Adrenal gland (tissue), 12 donors: ENCODE measurements around the gene ADAMTSL3. TPM values are rescaled to one million over a fixed set of nuclear protein-coding genes. Genes with fewer than 3 reads are reported as not detected.

Source experiments
- DNase-seq, 7 donors: peaks; one replicate each; pipeline ENCODE4 v3.0.0-alpha.2; 2019 to 2020
- H3K27ac ChIP-seq, 5 donors: fragments of 200-600 bp; sonication (generic) in 4 of 5; 1 replicate in 3 of 5; 2 replicates in 2 of 5; pipeline versions ENCODE4 v1.5.1 to v1.8.0; 2016 to 2020; ENCODE audit warnings: mild to moderate bottlenecking in 1 of 5
- H3K27me3 ChIP-seq: fragments of 200-600 bp; 2 replicates; pipeline ENCODE4 v1.8.0; 2021
- H3K36me3 ChIP-seq, 2 donors: fragments of 200-600 bp; replicated peaks in 1 of 2; 1 replicate in 1 of 2; 2 replicates in 1 of 2; pipeline versions ENCODE4 v1.5.1 to v1.8.0; 2018 to 2022
- H3K4me1 ChIP-seq, 2 donors: fragments of 200-600 bp; replicated peaks in 1 of 2; 1 replicate in 1 of 2; 2 replicates in 1 of 2; pipeline versions ENCODE4 v1.5.1 to v1.8.0; 2018 to 2021
- H3K4me3 ChIP-seq, 4 donors: fragments of 200-600 bp; sonication (generic) in 3 of 4; one replicate each; pipeline ENCODE4 v1.5.1; 2016 to 2018
- H3K9me3 ChIP-seq, 3 donors: fragments of 200-600 bp; sonication (generic) in 1 of 3; replicated peaks in 1 of 3; 1 replicate in 2 of 3; 2 replicates in 1 of 3; pipeline versions ENCODE4 v1.5.1 to v1.8.0; 2016 to 2021
- POLR2A ChIP-seq, 2 donors: fragments of 450-650 bp; IDR thresholded peaks; one replicate each; pipeline ENCODE4 v1.6.1; 2017; ENCODE audit warnings: antibody characterized with exemption in 2 of 2, mild to moderate bottlenecking in 2 of 2, moderate library complexity in 1 of 2
- whole genome bisulfite sequencing, 4 donors: extraction: QIAGEN DNeasy Blood & Tissue Kit in 2 of 4; methylation state at CpG; one replicate each; pipeline versions ENCODE4 v1.1.5 to v1.1.7; 2013 to 2017; 5-methylcytosine and 5-hydroxymethylcytosine counted together
- intact Hi-C, 2 donors: fragments of 100-400 bp; cut with DNase I; formaldehyde crosslinking; loops; one replicate each; pipeline versions ENCODE4 v1.14.1 to v1.15.0; 2022 to 2023
- polyA plus RNA-seq, 3 donors: library from polyadenylated mRNA; stranded (reverse); fragments of 200-250 nt in 2 of 3; fragments of 350-450 nt in 1 of 3; fragmentation: Illumina TruSeq in 1 of 3; extraction: RNeasy Lipid Tissue Mini Kit (QIAGEN cat#74804) in 1 of 3; gene quantifications; one replicate each; pipeline ENCODE4 v1.2.3, GENCODE V29; 2013 to 2014
- total RNA-seq, 9 donors: library from RNA; depleted of rRNA in 4 of 9; stranded (reverse); fragments of >200 nt in 4 of 9; fragments of 120-200 nt in 1 of 9; fragmentation: NEBNext Ultra II Directional in 1 of 9; extraction: Animal tissue kit (Norgen Biotek cat#: 25700) in 1 of 9; gene quantifications; one replicate each; pipeline versions ENCODE4 v1.1.0 to v1.2.4, GENCODE V29; 2013 to 2023
- TF ChIP-seq, protein P1 (sequence below), 6 experiments: fragments of 450-650 bp in 4 of 6; fragments of 200-600 bp in 2 of 6; sonication (generic) in 1 of 6; IDR thresholded peaks; 1 replicate in 5 of 6; 2 replicates in 1 of 6; pipeline versions ENCODE4 v1.5.1 to v1.8.0; 2016 to 2021; ENCODE audit warnings: antibody characterized with exemption in 6 of 6, mild to moderate bottlenecking in 2 of 6, moderate library complexity in 1 of 6
- donor health status: healthy with polysubstance abuse.
- donor health status: Bipolar disorder and iron deficiency.
- donor health status: DM: yes; HTN: yes; CAD: no.
- donor health status: DM: no; HTN: no; CAD: no.
- donor health status: DM: no; HTN: no; CAD: no.
- donor health status: DM: yes; HTN: yes; CAD: no.

ADAMTSL3 gene
- total and polyA plus RNA-seq, 12 donors: 0.98 to 19.7 (median 10.5) TPM

DNA sequence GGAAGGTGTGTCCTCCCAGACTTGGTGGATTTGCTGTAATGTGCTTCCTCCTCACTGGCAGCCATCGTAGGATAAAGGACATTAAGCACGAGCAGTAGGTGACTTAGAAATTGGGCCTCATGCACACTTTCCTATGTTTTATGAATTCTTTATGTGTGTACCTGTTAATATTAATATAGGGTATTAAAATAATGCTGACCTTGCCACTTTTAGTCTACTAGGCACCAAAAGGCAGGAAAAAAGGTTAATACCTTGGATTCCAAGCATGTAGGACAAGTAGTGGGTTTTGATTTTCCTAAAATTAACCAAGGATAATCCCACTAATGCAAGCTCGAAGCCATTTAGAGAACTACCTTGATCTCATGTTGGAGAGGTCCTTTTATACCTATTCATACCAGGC is 55.9 kb downstream of the ADAMTSL3 start:
- H3K27ac ChIP-seq: no peak overlapping the region
- TF ChIP-seq, protein P1, sequence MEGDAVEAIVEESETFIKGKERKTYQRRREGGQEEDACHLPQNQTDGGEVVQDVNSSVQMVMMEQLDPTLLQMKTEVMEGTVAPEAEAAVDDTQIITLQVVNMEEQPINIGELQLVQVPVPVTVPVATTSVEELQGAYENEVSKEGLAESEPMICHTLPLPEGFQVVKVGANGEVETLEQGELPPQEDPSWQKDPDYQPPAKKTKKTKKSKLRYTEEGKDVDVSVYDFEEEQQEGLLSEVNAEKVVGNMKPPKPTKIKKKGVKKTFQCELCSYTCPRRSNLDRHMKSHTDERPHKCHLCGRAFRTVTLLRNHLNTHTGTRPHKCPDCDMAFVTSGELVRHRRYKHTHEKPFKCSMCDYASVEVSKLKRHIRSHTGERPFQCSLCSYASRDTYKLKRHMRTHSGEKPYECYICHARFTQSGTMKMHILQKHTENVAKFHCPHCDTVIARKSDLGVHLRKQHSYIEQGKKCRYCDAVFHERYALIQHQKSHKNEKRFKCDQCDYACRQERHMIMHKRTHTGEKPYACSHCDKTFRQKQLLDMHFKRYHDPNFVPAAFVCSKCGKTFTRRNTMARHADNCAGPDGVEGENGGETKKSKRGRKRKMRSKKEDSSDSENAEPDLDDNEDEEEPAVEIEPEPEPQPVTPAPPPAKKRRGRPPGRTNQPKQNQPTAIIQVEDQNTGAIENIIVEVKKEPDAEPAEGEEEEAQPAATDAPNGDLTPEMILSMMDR (IDR thresholded peaks at IDR 0.05): no peak
- no peak for TF ChIP-seq POLR2A (IDR thresholded peaks at IDR 0.05)
- no peak for DNase-seq
- 75 to 84% (median 80%) methylated on average over 3 of the region's 3 CpGs for WGBS, 4 donors
- no peaks in the 10 kb centered on the region for H3K4me1 ChIP-seq
- H3K36me3 ChIP-seq: no peaks in the 10 kb centered on the region
- H3K9me3 ChIP-seq: no peaks in the 10 kb centered on the region
- intact Hi-C loops: no loop called here
- H3K4me3 ChIP-seq: no peak overlapping the region
- H3K27me3 ChIP-seq: no peaks in the 10 kb centered on the region

DNA sequence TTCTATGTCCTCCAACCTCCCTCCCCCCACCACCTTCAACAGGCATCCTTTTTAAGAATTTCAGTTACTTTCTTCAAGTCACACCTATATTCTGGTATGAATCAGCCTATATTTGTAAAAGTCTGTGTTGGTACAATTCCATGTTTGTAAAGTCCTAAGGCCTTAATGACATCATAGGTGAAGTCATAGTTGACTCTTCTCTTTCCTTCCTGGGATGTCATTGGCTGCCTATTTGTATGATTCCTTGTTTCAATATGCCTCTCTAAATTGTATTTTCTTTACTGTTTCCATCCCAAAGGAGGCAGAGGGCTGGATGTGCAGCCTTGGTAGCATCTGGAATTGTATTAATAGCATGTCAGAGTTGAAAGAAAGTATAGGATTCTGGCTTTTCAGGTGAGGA is 56.5 kb downstream of the ADAMTSL3 start:
- H3K4me3 ChIP-seq: no peak overlapping the region
- no peaks in the 10 kb centered on the region for H3K36me3 ChIP-seq
- H3K27ac ChIP-seq: no peak overlapping the region
- no peak for TF ChIP-seq POLR2A (IDR thresholded peaks at IDR 0.05)
- TF ChIP-seq, protein P1 (IDR thresholded peaks at IDR 0.05): no peak
- no peak for DNase-seq
- intact Hi-C loops: no loop called here
- no peaks in the 10 kb centered on the region for H3K9me3 ChIP-seq
- no peaks in the 10 kb centered on the region for H3K27me3 ChIP-seq
- H3K4me1 ChIP-seq: no peaks in the 10 kb centered on the region

DNA sequence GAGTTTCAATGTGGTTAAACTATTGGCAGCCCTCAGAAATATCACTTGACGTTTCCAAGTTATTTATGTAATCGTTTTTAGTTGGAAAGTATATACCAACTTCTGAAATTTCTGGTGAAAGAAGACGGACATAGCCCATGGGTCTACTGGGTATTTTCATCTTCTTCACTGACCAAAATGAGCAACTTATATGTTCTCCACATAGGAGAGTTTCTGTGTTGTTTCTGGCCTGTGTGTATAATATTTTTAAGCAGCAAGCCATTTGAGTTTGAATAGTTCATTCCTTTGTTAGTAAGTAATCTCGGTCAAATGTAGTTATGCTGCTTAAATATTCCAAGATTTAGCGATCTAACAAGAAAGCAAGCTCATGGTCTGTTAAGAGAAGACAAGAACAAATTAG is 57.3 kb downstream of the ADAMTSL3 start:
- no peak for DNase-seq
- 65 to 71% (median 69%) methylated on average over 5 of the region's 5 CpGs for WGBS, 4 donors
- H3K27me3 ChIP-seq: no peaks in the 10 kb centered on the region
- no peaks in the 10 kb centered on the region for H3K9me3 ChIP-seq
- no peaks in the 10 kb centered on the region for H3K4me1 ChIP-seq
- TF ChIP-seq, protein P1 (IDR thresholded peaks at IDR 0.05): no peak
- no peak for TF ChIP-seq POLR2A (IDR thresholded peaks at IDR 0.05)
- no peak overlapping the region for H3K27ac ChIP-seq
- H3K4me3 ChIP-seq: no peak overlapping the region
- intact Hi-C loops: no loop called here
- no peaks in the 10 kb centered on the region for H3K36me3 ChIP-seq

DNA sequence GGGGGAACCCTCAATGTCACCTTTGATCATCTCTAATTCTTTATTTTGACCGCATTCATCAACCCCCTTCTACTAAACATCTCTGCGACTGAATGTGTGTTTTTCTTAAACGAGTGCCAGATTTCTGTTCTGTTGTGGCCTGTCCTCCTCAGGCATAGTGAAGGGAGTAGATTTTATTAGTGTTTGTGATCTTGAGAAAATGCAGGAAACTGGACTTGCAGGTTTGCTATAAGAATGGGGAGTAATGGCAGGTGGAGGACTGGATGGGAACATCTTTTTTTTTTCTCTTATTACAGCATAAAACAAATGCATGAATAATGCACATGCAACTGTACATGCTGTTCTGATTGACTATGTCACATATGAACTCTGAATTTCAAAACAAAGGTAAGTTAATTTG is 59.3 kb downstream of the ADAMTSL3 start:
- Histone ChIP-seq H3K36me3 (no peaks in the 10 kb centered on the region), H3K27me3 (no peaks in the 10 kb centered on the region), H3K27ac (no peak overlapping the region), H3K4me1 (no peaks in the 10 kb centered on the region), H3K9me3 (no peaks in the 10 kb centered on the region), H3K4me3 (no peak overlapping the region)
- 63 to 95% (median 87%) methylated on average over 3 of the region's 3 CpGs for WGBS, 4 donors
- DNase-seq: no peak
- intact Hi-C loops: no loop called here
- TF ChIP-seq, protein P1 (IDR thresholded peaks at IDR 0.05): no peak
- no peak for TF ChIP-seq POLR2A (IDR thresholded peaks at IDR 0.05)
